Activated naive CD8-positive, alpha-beta T cell treated with anti-CD3 and anti-CD28 coated beads, Interleukin-2, amount 10 ng/mL, durations not matched to agents 7 days and 5 days (primary cell): ENCODE data around the gene PROSER2. TPM values are rescaled to one million over a fixed set of nuclear protein-coding genes. Genes with fewer than 3 reads are reported as not detected.

Experiments
- ATAC-seq: fragments of 150-1000 bp; cut with Tn5 transposase; one replicate; pipeline ENCODE4 v1.10.0; 2021; ENCODE audit warnings: low read depth, moderate library complexity
- POLR2A ChIA-PET: fragments of 350-600 bp; sonication (Branson Sonifier 250); formaldehyde crosslinking; loops from one replicate; lab custom pipeline; 2021; ENCODE audit warnings: antibody characterized with exemption; lab: Charles Lee
- DNase-seq: peaks from one replicate; pipeline ENCODE4 v3.0.0; 2021
- H3K27ac Mint-ChIP-seq: one replicate; pipeline ENCODE4 v1.8.0; 2022; ENCODE audit warnings: mild to moderate bottlenecking, mixed read lengths
- H3K27me3 Mint-ChIP-seq: one replicate; pipeline ENCODE4 v1.8.0; 2022; ENCODE audit warnings: mild to moderate bottlenecking, moderate library complexity, mixed read lengths
- H3K36me3 Mint-ChIP-seq: one replicate; pipeline ENCODE4 v1.8.0; 2021; ENCODE audit warnings: mild to moderate bottlenecking, mixed read lengths
- H3K4me1 Mint-ChIP-seq: one replicate; pipeline ENCODE4 v1.8.0; 2021; ENCODE audit warnings: mixed read lengths
- H3K4me3 Mint-ChIP-seq: one replicate; pipeline ENCODE4 v1.8.0; 2022; ENCODE audit warnings: mild to moderate bottlenecking, moderate library complexity, mixed read lengths
- H3K9me3 Mint-ChIP-seq: one replicate; pipeline ENCODE4 v1.8.0; 2021; ENCODE audit warnings: mixed read lengths
- total RNA-seq, 2 experiments: library from RNA; stranded (reverse); gene quantifications; one replicate each; pipeline ENCODE4 v1.2.3, GENCODE V29; 2021

Gene PROSER2
- total RNA-seq, 2 experiments from 2014 or later: 1.0 to 1.2 TPM

DNA sequence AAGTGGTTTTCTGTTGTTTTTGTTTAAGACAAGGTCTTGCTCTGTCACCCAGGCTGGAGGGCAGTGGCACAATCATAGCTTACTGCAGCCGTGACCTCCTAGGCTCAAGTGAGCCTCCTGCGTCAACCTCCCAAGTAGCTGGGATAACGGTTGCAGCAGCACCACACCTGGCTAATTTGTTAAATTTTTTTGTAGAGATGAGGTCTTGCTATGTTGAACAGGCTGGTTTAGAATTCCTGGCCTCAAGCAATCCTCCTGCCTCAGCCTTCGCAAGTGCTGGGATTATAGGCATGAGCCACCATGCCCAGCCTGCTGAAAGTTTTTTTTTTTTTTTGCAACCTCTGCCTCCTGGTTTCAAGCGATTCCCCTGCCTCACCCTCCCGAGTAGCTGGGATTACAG lies 31.1 kb downstream of the PROSER2 start:
- POLR2A ChIA-PET: interaction anchor here (0.6 kb wide), 1 partner anchor 9 kb away, joined by 3 read pairs; no protein-coding TSS in a partner anchor
- no peaks in the 10 kb centered on the region for H3K36me3 Mint-ChIP-seq
- H3K27me3 Mint-ChIP-seq: peaks cover 12% of the 10 kb centered on the region
- no peak overlapping the region for H3K27ac Mint-ChIP-seq
- no peaks in the 10 kb centered on the region for H3K4me1 Mint-ChIP-seq
- ATAC-seq (no peak), DNase-seq (no peak)
- no peak overlapping the region for H3K4me3 Mint-ChIP-seq
- no peaks in the 10 kb centered on the region for H3K9me3 Mint-ChIP-seq

DNA sequence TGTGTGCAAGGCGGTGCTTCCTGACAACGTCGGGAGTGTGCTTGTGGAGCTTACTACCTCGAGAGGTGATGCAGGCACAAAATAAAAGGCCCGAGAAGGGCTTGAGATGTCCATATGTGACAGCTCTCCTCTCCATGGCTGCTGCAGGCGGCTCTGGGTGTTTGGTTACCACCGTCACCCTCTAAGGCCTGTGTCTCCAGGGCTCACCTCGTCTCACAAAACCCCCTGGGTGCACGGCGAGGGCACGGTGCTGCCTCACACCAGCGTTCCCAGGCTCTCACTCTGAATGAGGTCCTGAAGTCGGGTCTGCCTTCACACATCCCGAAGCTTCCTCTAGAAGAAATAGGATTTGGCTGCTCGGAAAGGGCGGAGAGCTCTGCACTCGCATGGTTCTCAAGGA lies 32.9 kb downstream of the PROSER2 start:
- no peak for DNase-seq
- H3K4me3 Mint-ChIP-seq: no peak overlapping the region
- no peaks in the 10 kb centered on the region for H3K4me1 Mint-ChIP-seq
- H3K9me3 Mint-ChIP-seq: no peaks in the 10 kb centered on the region
- POLR2A ChIA-PET: interaction anchor here (0.7 kb wide), 1 partner anchor 25 kb away, joined by 3 read pairs; no protein-coding TSS in a partner anchor
- H3K27me3 Mint-ChIP-seq: peaks cover 17% of the 10 kb centered on the region
- ATAC-seq: no peak
- H3K36me3 Mint-ChIP-seq: no peaks in the 10 kb centered on the region
- no peak overlapping the region for H3K27ac Mint-ChIP-seq

- DNase-seq (no peak), ATAC-seq (no peak)
- H3K27ac Mint-ChIP-seq: no peak overlapping the region
- POLR2A ChIA-PET: no interaction called here
- peaks cover 23% of the 10 kb centered on the region for H3K27me3 Mint-ChIP-seq
- H3K36me3 Mint-ChIP-seq: no peaks in the 10 kb centered on the region
- no peak overlapping the region for H3K4me3 Mint-ChIP-seq
- no peaks in the 10 kb centered on the region for H3K4me1 Mint-ChIP-seq
- no peaks in the 10 kb centered on the region for H3K9me3 Mint-ChIP-seq
Measured at GRCh38 chr10:11856678-11857077, 33.5 kb downstream of the PROSER2 start.

GRCh38 chr10:11858093-11858492 lies 34.9 kb downstream of the PROSER2 start:
- ATAC-seq: no peak
- Mint-ChIP-seq H3K27me3 (peaks cover 33% of the 10 kb centered on the region), H3K4me3 (no peak overlapping the region), H3K4me1 (peaks cover 11% of the 10 kb centered on the region), H3K27ac (no peak overlapping the region), H3K9me3 (no peaks in the 10 kb centered on the region), H3K36me3 (no peaks in the 10 kb centered on the region)
- DNase-seq: no peak
- POLR2A ChIA-PET: no interaction called here

DNA sequence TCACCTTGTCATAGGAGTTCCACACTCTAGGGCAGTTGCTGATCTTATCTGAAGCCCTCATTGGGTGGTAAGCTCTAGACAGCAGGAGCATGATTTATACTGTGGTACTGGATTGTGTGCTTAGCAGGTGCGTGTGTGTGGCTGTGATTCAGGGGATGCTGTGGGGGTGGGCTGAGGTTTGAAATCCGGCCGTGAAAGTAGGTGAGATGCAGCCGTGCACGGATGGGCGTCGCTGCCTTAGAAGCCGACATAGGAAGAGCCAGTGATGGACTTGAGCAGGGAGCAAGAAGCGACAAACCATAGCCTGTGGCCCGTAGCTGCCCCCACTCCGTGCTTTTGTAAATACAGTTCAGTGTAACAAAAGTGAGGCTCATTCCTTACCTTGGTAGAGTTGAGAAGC lies 38.2 kb downstream of the PROSER2 start:
- Mint-ChIP-seq H3K27me3 (peaks cover 38% of the 10 kb centered on the region), H3K27ac (no peak overlapping the region), H3K4me1 (peaks cover 21% of the 10 kb centered on the region), H3K36me3 (no peaks in the 10 kb centered on the region), H3K4me3 (no peak overlapping the region), H3K9me3 (no peaks in the 10 kb centered on the region)
- DNase-seq: no peak
- no peak for ATAC-seq
- POLR2A ChIA-PET: no interaction called here

- DNase-seq: no peak
Measured at GRCh38 chr10:11861811-11862428, 38.8 kb downstream of the PROSER2 start.

DNA sequence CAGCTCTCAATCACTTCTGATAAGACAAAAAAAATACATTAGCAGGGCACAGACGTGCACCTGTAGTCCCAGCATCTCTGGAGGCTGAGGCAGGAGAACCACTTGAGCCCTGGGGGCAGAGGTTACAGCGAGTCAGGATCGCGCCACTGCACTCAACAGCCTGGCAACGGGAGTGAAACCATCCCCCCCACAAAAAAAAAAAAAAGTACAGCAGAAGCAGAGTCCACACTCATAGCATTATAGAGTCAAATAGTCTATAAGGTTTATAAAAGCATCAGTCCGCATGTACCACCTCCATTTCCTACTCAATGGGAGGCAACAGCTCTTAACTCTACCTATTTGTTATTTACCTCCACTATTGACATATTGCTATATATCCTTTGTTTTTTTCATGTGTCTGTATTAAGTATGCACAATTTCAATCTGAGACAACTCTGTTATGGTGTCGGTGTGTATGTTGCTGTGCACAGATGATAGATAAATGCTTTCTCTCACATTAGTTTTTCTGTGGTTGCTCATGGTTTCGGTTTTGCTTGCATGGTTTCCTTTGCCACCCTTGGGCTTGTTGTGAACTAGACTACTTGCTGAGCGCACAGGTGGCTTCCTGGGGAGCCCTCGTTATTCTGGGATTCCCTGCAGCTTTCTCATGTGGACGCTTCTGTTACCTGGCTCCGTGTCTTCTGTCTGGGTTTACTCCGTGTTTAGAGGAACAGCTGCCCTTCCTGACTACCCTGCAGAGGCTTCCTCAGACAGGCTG lies 40.4 kb downstream of the PROSER2 start:
- Mint-ChIP-seq H3K4me1 (peaks cover 21% of the 10 kb centered on the region), H3K27ac (peak overlapping the region; percentile 54), H3K9me3 (no peaks in the 10 kb centered on the region), H3K4me3 (peak overlapping the region; percentile 63), H3K36me3 (no peaks in the 10 kb centered on the region), H3K27me3 (peaks cover 50% of the 10 kb centered on the region)
- ATAC-seq: peak; percentile 98
- peak; percentile 45 for DNase-seq
- POLR2A ChIA-PET: no interaction called here

More at GRCh38 chr10:11861811-11862428, 38.8 kb downstream of the PROSER2 start:
- Mint-ChIP-seq H3K4me1 (peaks cover 21% of the 10 kb centered on the region), H3K4me3 (no peak overlapping the region), H3K27ac (no peak overlapping the region), H3K9me3 (no peaks in the 10 kb centered on the region), H3K36me3 (no peaks in the 10 kb centered on the region), H3K27me3 (peaks cover 42% of the 10 kb centered on the region)
- POLR2A ChIA-PET: no interaction called here
- ATAC-seq: no peak

GRCh38 chr10:11864727-11865126 lies 41.6 kb downstream of the PROSER2 start:
- POLR2A ChIA-PET: no interaction called here
- Mint-ChIP-seq H3K9me3 (no peaks in the 10 kb centered on the region), H3K27me3 (peaks cover 46% of the 10 kb centered on the region), H3K4me3 (no peak overlapping the region), H3K27ac (no peak overlapping the region), H3K4me1 (peaks cover 21% of the 10 kb centered on the region), H3K36me3 (no peaks in the 10 kb centered on the region)
- no peak for ATAC-seq
- DNase-seq: no peak

DNA sequence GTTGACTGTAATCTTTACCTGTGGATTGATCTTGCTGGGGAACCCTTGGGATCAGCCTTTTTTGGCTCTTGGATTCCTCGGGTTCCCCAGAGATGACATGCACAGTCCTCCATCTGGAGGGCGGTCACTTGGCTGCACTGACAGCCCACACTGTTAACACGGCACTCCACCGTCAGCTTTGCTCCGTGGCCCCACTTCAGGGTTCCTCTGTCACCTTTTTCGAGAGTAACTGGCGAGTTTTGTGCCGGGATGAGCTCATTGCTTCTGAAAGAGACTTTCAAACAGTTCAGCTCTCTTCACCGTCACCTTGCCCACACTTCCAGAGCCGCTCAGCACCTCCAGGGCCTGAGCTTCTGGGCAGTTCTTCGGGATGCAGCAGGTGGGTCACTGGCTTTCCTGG lies 42.4 kb downstream of the PROSER2 start:
- ATAC-seq (no peak), DNase-seq (no peak)
- H3K27ac Mint-ChIP-seq: no peak overlapping the region
- no peaks in the 10 kb centered on the region for H3K9me3 Mint-ChIP-seq
- POLR2A ChIA-PET: no interaction called here
- peaks cover 21% of the 10 kb centered on the region for H3K4me1 Mint-ChIP-seq
- no peaks in the 10 kb centered on the region for H3K36me3 Mint-ChIP-seq
- no peak overlapping the region for H3K4me3 Mint-ChIP-seq
- peaks cover 44% of the 10 kb centered on the region for H3K27me3 Mint-ChIP-seq

DNA sequence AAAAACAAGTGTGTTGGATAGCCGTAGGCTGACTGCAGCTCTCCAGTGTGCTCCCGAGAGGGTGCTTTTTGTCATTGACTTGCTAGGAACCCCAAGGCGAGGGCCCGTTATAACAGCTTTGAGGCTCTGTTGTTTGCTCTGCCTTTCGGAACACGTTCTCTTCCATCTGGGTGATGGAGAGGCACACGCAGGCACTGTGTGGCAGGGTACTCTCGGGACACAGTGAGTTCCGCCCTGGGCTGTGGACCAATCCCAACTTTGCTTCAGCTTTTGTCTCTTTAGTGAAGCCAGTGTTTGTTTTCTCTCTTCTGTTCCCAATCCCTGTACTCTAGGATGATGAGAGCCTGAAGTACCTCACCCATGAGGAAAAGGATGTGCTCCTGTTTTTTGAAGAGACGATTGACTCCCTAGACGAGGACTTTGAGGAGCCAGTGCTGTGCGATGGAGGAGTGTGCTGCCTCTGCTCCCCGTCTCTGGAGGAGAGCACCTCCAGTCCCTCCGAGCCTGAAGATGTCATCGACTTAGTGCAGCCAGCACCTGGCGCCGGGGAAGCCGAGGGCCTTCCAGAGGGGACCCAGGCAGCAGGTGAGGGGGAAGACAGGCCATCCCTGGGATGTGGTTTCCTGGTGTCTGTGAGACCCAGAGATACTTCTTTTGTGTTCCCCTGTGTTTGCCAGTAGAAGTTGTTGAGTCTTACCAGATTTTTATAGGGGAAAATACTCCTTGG lies 43.2 kb downstream of the PROSER2 start:
- H3K27me3 Mint-ChIP-seq: peaks cover 42% of the 10 kb centered on the region
- H3K9me3 Mint-ChIP-seq: no peaks in the 10 kb centered on the region
- no peak overlapping the region for H3K27ac Mint-ChIP-seq
- peaks cover 23% of the 10 kb centered on the region for H3K4me1 Mint-ChIP-seq
- POLR2A ChIA-PET: no interaction called here
- ATAC-seq: no peak
- DNase-seq: no peak
- no peak overlapping the region for H3K4me3 Mint-ChIP-seq
- H3K36me3 Mint-ChIP-seq: no peaks in the 10 kb centered on the region

DNA sequence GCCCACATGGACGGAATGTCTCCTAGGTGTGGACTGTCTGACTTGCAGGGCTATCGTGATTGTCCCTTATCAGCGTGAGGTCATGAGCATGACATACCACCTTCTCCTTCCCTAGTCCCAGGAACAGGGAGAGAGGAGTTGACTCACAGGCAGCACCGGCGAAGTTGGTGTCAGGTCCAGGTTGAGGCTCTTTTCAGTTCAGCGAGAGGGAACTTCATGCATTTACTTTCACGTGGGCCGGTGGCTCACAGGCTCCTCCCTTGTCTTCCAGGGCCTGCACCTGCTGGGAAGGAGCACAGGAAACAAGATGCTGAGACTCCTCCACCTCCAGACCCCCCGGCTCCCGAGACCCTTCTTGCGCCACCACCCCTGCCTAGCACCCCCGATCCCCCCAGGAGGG lies 46.1 kb downstream of the PROSER2 start:
- POLR2A ChIA-PET: no interaction called here
- no peak for ATAC-seq
- no peak for DNase-seq
- Mint-ChIP-seq H3K9me3 (no peaks in the 10 kb centered on the region), H3K27me3 (peaks cover 43% of the 10 kb centered on the region), H3K36me3 (no peaks in the 10 kb centered on the region), H3K27ac (no peak overlapping the region), H3K4me1 (peaks cover 8% of the 10 kb centered on the region), H3K4me3 (no peak overlapping the region)

DNA sequence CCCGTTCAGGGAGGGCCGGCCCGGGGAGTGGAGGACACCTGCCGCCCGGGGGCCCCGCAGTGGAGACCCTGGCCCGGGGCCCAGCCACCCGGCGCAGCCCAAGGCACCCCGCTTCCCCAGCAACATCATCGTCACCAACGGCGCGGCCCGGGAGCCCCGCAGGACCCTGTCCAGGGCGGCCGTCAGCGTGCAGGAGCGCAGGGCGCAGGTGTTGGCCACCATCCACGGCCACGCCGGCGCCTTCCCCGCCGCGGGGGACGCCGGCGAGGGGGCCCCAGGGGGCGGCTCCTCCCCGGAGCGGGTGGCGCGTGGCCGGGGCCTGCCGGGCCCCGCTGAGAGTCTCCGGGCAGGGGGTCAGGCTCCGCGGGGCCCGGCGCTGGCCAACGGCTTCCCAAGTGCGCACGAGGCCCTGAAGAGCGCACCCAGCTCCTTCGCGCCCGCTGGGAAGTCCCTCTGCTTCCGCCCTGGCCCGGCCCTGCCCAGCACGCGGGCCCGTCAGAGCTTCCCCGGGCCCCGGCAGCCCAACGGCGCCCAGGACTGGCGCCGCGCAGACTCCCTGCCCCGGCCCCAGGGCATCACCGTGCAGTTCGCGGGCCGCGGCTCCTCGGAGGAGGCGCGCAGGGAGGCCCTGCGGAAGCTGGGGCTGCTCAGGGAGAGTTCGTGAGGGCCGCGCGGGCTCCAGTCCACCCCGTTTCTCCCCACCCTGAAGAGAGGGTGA lies 46.7 kb downstream of the PROSER2 start:
- DNase-seq: no peak
- POLR2A ChIA-PET: no interaction called here
- no peak overlapping the region for H3K4me3 Mint-ChIP-seq
- ATAC-seq: no peak
- H3K27ac Mint-ChIP-seq: no peak overlapping the region
- no peaks in the 10 kb centered on the region for H3K36me3 Mint-ChIP-seq
- H3K4me1 Mint-ChIP-seq: peaks cover 14% of the 10 kb centered on the region
- no peaks in the 10 kb centered on the region for H3K9me3 Mint-ChIP-seq
- H3K27me3 Mint-ChIP-seq: peaks cover 48% of the 10 kb centered on the region

DNA sequence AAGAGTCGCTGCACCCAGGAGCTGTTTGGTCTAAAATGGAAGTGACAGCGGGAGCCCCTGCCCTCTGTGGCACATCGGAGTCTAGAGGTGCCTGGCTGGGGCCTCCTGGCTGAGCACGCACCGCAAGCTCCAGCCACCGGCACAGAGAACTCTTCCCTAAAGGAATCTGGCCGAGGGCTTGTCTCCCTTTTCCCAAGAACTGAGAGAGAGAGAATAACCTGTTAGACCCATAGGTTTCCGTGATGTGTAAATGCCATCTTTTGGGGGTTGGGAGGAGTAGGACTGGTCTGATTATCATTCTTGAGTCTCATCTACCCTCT lies 47.3 kb downstream of the PROSER2 start:
- ATAC-seq (no peak), DNase-seq (no peak)
- peaks cover 46% of the 10 kb centered on the region for H3K27me3 Mint-ChIP-seq
- H3K9me3 Mint-ChIP-seq: no peaks in the 10 kb centered on the region
- peaks cover 16% of the 10 kb centered on the region for H3K4me1 Mint-ChIP-seq
- H3K27ac Mint-ChIP-seq: no peak overlapping the region
- H3K4me3 Mint-ChIP-seq: no peak overlapping the region
- POLR2A ChIA-PET: no interaction called here
- no peaks in the 10 kb centered on the region for H3K36me3 Mint-ChIP-seq
